GM12892 (cell line): ENCODE data around the gene RBM39.

Experiments
- POLR2A ChIP-seq: IDR thresholded peaks from 2 replicates; pipeline ENCODE4 v1.6.1; 2011; ENCODE audit warnings: low read depth, low read length, control low read depth
- TAF1 ChIP-seq: IDR thresholded peaks from 2 replicates; pipeline ENCODE4 v1.6.1; 2011; ENCODE audit warnings: low read depth, mild to moderate bottlenecking, control low read depth, low read length, borderline replicate concordance

- TF ChIP-seq POLR2A (no peak), TAF1 (no peak)
Observed at GRCh38 chr20:35661053-35661452, 81.0 kb downstream of the RBM39 start.
